Endothelial cell of umbilical vein (primary cell): ENCODE data around the gene CMBL.

Source experiments
- CTCF ChIP-seq, 2 donors: IDR thresholded peaks; 1 replicate in 1 of 2; 2 replicates in 1 of 2; pipeline ENCODE4 v1.5.1; 2011; ENCODE audit warnings: low read length in 2 of 2, mild to moderate bottlenecking in 2 of 2, moderate library complexity in 2 of 2, control low read depth in 1 of 2, inconsistent platforms in 1 of 2, low read depth in 1 of 2; ENCODE audit not compliant: insufficient read depth in 1 of 2; ENCODE audit errors: extremely low read depth in 1 of 2
- EZH2 ChIP-seq: IDR thresholded peaks from 2 replicates; pipeline ENCODE4 v1.6.1; 2012; ENCODE audit warnings: borderline replicate concordance, low read depth, mild to moderate bottlenecking, moderate library complexity, low read length, inconsistent platforms; ENCODE audit not compliant: severe bottlenecking
- JUN ChIP-seq: IDR thresholded peaks from 2 replicates; pipeline ENCODE4 v1.6.1; 2011; ENCODE audit warnings: borderline replicate concordance, low read depth; ENCODE audit not compliant: insufficient read length, insufficient read depth
- MAX ChIP-seq: IDR thresholded peaks from 2 replicates; pipeline ENCODE4 v1.6.1; 2011; ENCODE audit not compliant: insufficient read depth, insufficient read length
- POLR2A ChIP-seq: IDR thresholded peaks from 2 replicates; pipeline ENCODE4 v1.6.1; 2012; ENCODE audit warnings: low read depth, mild to moderate bottlenecking, control low read depth, low read length
- POLR2AphosphoS5 ChIP-seq: IDR thresholded peaks from 2 replicates; pipeline ENCODE4 v1.6.1; 2012; ENCODE audit warnings: low read depth, mild to moderate bottlenecking, control low read depth, low read length, moderate library complexity; ENCODE audit not compliant: insufficient read depth

GRCh38 chr5:10301842-10302610 lies 5.7 kb downstream of the CMBL start:
- TF ChIP-seq CTCF (IDR thresholded peaks at IDR 0.05; ENCODE audit: extremely low read depth in 1 of 2, insufficient read depth in 1 of 2, low read depth in 1 of 2, low read length in 2 of 2) (no peak), JUN (no peak), POLR2A (no peak), POLR2AphosphoS5 (no peak), EZH2 (no peak), MAX (no peak)
